Liver (tissue), 9 donors: ENCODE results near the gene PIAS1. TPM values are rescaled to one million over a fixed set of nuclear protein-coding genes. Genes with fewer than 3 reads are reported as not detected.

Experiments
- DNase-seq: peaks from one replicate; pipeline ENCODE4 v3.0.0-alpha.2; 2017; ENCODE audit warnings: low spot score
- H3K27ac ChIP-seq, 2 donors: one replicate each; pipeline ENCODE4 v1.7.0; 2013; ENCODE audit warnings: inconsistent platforms in 2 of 2, low read length in 2 of 2, control low read depth in 1 of 2, low read depth in 1 of 2, mild to moderate bottlenecking in 1 of 2
- H3K27me3 ChIP-seq, 4 donors: one replicate each; pipeline versions ENCODE4 v1.6.1 to v1.7.0; 2013; ENCODE audit warnings: low read length in 3 of 4, inconsistent platforms in 1 of 4, mild to moderate bottlenecking in 1 of 4, moderate library complexity in 1 of 4; ENCODE audit not compliant: control insufficient read depth in 4 of 4, insufficient read depth in 4 of 4
- H3K36me3 ChIP-seq, 4 donors: one replicate each; pipeline versions ENCODE4 v1.6.1 to v1.7.0; 2013; ENCODE audit warnings: low read length in 3 of 4, mild to moderate bottlenecking in 3 of 4, low read depth in 1 of 4, moderate library complexity in 1 of 4; ENCODE audit not compliant: control insufficient read depth in 4 of 4, insufficient read depth in 3 of 4
- H3K4me1 ChIP-seq, 4 donors: one replicate each; pipeline versions ENCODE4 v1.6.1 to v1.7.0; 2013; ENCODE audit warnings: low read length in 3 of 4, mild to moderate bottlenecking in 3 of 4, moderate library complexity in 1 of 4; ENCODE audit not compliant: control insufficient read depth in 4 of 4, insufficient read depth in 4 of 4
- H3K4me3 ChIP-seq, 3 donors: one replicate each; pipeline versions ENCODE4 v1.6.1 to v1.7.0; 2013; ENCODE audit warnings: low read length in 3 of 3, control low read depth in 1 of 3, low read depth in 1 of 3, mild to moderate bottlenecking in 1 of 3
- H3K9ac ChIP-seq, 2 donors: one replicate each; pipeline ENCODE4 v1.7.0; 2013; ENCODE audit warnings: low read length in 2 of 2, mild to moderate bottlenecking in 2 of 2, moderate library complexity in 2 of 2, control low read depth in 1 of 2, low read depth in 1 of 2
- H3K9me3 ChIP-seq, 4 donors: one replicate each; pipeline versions ENCODE4 v1.6.1 to v1.7.0; 2013; ENCODE audit warnings: low read length in 3 of 4; ENCODE audit not compliant: control insufficient read depth in 4 of 4
- EGR1 ChIP-seq, 2 donors: IDR thresholded peaks; 2 replicates each; pipeline ENCODE4 v1.6.1; 2016 to 2018; ENCODE audit warnings: antibody characterized with exemption in 2 of 2, low read depth in 2 of 2
- FOXA1 ChIP-seq: IDR thresholded peaks from 2 replicates; pipeline ENCODE4 v1.6.1; 2016; ENCODE audit warnings: antibody characterized with exemption
- FOXA2 ChIP-seq: IDR thresholded peaks from 2 replicates; pipeline ENCODE4 v1.6.1; 2016; ENCODE audit warnings: antibody characterized with exemption
- GABPA ChIP-seq, 2 donors: IDR thresholded peaks in 1 of 2; conservative IDR thresholded peaks in 1 of 2; 2 replicates each; pipeline ENCODE4 v1.6.1; 2016; ENCODE audit warnings: antibody characterized with exemption in 2 of 2, mild to moderate bottlenecking in 1 of 2, moderate library complexity in 1 of 2
- HNF4A ChIP-seq, 2 donors: conservative IDR thresholded peaks; 2 replicates each; pipeline ENCODE4 v1.6.1; 2016; ENCODE audit warnings: antibody characterized with exemption in 2 of 2, mild to moderate bottlenecking in 2 of 2
- HNF4G ChIP-seq: IDR thresholded peaks from 2 replicates; pipeline ENCODE4 v1.6.1; 2016; ENCODE audit warnings: antibody characterized with exemption
- JUND ChIP-seq, 2 donors: IDR thresholded peaks; 2 replicates each; pipeline ENCODE4 v1.6.1; 2016; ENCODE audit warnings: antibody characterized with exemption in 2 of 2
- NR2F2 ChIP-seq: IDR thresholded peaks from 2 replicates; pipeline ENCODE4 v1.6.1; 2016; ENCODE audit warnings: antibody characterized with exemption
- RAD21 ChIP-seq, 2 donors: IDR thresholded peaks; 2 replicates each; pipeline ENCODE4 v1.6.1; 2016; ENCODE audit warnings: antibody characterized with exemption in 2 of 2, mild to moderate bottlenecking in 2 of 2
- RXRA ChIP-seq, 2 donors: IDR thresholded peaks; 2 replicates each; pipeline ENCODE4 v1.6.1; 2017 to 2018; ENCODE audit warnings: antibody characterized with exemption in 2 of 2, mild to moderate bottlenecking in 1 of 2
- SP1 ChIP-seq: IDR thresholded peaks from 2 replicates; pipeline ENCODE4 v1.6.1; 2018; ENCODE audit warnings: antibody characterized with exemption, mild to moderate bottlenecking
- TAF1 ChIP-seq: conservative IDR thresholded peaks from 2 replicates; pipeline ENCODE4 v1.6.1; 2016; ENCODE audit warnings: antibody characterized with exemption, mild to moderate bottlenecking
- WGBS: extraction: QIAGEN DNeasy Blood & Tissue Kit; methylation state at CpG from one replicate; pipeline ENCODE4 v1.1.7; 2013; 5-methylcytosine and 5-hydroxymethylcytosine counted together
- polyA plus RNA-seq, 2 donors: library from polyadenylated mRNA; stranded (reverse) in 1 of 2; unstranded in 1 of 2; fragments of 200-250 nt in 1 of 2; fragments of >200 nt in 1 of 2; fragmentation: Nextera tagmentation in 1 of 2; extraction: Ambion mirVana in 1 of 2; gene quantifications; one replicate each; pipeline versions ENCODE4 v1.2.1 to v1.2.3, GENCODE V29; 2013 to 2015
- total RNA-seq, 2 donors: library from RNA; depleted of rRNA; stranded (reverse); fragments of >200 nt; gene quantifications; one replicate each; pipeline ENCODE4 v1.2.3, GENCODE V29; 2014
- TF ChIP-seq, protein P1 (sequence below): fragments of 150-350 bp; IDR thresholded peaks from 2 replicates; pipeline ENCODE4 v1.5.1; 2017; ENCODE audit warnings: improper control_type of control experiment, low read depth, low read length; ENCODE audit not compliant: missing input control
- TF ChIP-seq, protein P2 (sequence below): IDR thresholded peaks from 2 replicates; pipeline ENCODE4 v1.6.1; 2016; ENCODE audit warnings: antibody characterized with exemption, mild to moderate bottlenecking
- TF ChIP-seq, protein P3 (sequence below): IDR thresholded peaks from 2 replicates; pipeline ENCODE4 v1.6.1; 2016; ENCODE audit warnings: antibody characterized with exemption
- TF ChIP-seq, protein P4 (sequence below): IDR thresholded peaks from 2 replicates; pipeline ENCODE4 v1.6.1; 2016; ENCODE audit warnings: antibody characterized with exemption
- TF ChIP-seq, protein P5 (sequence below): IDR thresholded peaks from 2 replicates; pipeline ENCODE4 v1.6.1; 2016; ENCODE audit warnings: antibody characterized with exemption
- donor health status: healthy.
- donor health status: healthy.
- donor health status: healthy.
- donor health status: healthy.
- donor health status: healthy.

PIAS1 gene
- total and polyA plus RNA-seq, 4 donors = 5.6 to 18.8 (median 13.2) TPM

DNA sequence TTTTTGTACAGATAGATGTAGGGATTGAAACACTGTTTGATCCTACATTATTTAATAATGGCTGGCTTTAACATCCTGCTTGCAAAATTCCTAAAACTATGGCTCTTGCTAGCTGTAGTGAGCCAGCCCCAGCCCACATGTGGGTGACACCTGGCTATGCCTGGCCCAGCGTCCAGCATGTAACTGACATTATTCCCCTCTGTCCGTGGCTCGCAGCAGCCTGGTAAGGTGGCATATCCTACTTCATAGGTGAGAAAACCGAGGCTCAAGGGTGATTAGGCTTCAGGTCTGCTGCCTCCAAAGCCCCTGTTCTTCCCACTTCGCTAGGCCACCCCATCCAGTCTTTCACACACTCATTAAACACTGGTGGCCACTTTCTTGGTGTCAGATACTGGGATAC lies 149.4 kb downstream of the PIAS1 start:
- Histone ChIP-seq H3K27me3 (no peaks in the 10 kb centered on the region), H3K9ac (no peak overlapping the region), H3K4me1 (peaks cover 11 to 32% (median 17%) of the 10 kb centered on the region in 4 donors), H3K27ac (no peak overlapping the region), H3K9me3 (no peaks in the 10 kb centered on the region), H3K4me3 (no peak overlapping the region), H3K36me3 (no peaks in the 10 kb centered on the region)
- TF ChIP-seq RXRA (IDR thresholded peaks at IDR 0.05) (no peak), EGR1 (IDR thresholded peaks at IDR 0.05; ENCODE audit: low read depth in 2 of 2) (no peak), HNF4G (no peak), GABPA (IDR thresholded peaks at IDR 0.05 in 1 of 2, conservative IDR thresholded peaks at IDR 0.05 in 1 of 2) (no peak), SP1 (no peak), JUND (IDR thresholded peaks at IDR 0.05) (no peak)
- TF ChIP-seq, protein P1, sequence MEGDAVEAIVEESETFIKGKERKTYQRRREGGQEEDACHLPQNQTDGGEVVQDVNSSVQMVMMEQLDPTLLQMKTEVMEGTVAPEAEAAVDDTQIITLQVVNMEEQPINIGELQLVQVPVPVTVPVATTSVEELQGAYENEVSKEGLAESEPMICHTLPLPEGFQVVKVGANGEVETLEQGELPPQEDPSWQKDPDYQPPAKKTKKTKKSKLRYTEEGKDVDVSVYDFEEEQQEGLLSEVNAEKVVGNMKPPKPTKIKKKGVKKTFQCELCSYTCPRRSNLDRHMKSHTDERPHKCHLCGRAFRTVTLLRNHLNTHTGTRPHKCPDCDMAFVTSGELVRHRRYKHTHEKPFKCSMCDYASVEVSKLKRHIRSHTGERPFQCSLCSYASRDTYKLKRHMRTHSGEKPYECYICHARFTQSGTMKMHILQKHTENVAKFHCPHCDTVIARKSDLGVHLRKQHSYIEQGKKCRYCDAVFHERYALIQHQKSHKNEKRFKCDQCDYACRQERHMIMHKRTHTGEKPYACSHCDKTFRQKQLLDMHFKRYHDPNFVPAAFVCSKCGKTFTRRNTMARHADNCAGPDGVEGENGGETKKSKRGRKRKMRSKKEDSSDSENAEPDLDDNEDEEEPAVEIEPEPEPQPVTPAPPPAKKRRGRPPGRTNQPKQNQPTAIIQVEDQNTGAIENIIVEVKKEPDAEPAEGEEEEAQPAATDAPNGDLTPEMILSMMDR = no peak
- DNase-seq = no peak
- 91% methylated on average over 5 of the region's 5 CpGs for WGBS

DNA sequence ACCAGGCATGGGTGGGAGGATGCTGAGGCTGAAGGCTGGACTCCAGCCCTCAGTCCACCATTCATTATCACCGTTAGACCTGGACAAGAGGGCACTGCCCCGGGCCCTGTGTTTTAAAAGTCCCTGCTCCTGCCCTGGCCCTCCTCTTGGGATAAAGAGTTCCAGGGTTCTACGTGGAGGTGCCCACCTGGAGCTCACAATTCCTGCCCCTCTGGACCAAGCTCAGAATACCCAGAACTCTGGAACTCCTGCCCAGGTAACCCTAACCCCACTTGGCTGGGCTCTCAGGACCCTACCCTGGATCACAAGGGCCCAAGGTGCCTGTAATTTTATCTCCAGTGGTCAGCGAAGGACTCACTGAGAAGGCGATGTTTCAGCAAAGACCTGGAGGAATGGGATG lies 149.8 kb downstream of the PIAS1 start:
- Histone ChIP-seq H3K9ac (no peak overlapping the region), H3K9me3 (no peaks in the 10 kb centered on the region), H3K27ac (no peak overlapping the region), H3K4me1 (peaks cover 11 to 32% (median 17%) of the 10 kb centered on the region in 4 donors), H3K27me3 (no peaks in the 10 kb centered on the region), H3K36me3 (no peaks in the 10 kb centered on the region), H3K4me3 (no peak overlapping the region)
- TF ChIP-seq HNF4A (conservative IDR thresholded peaks at IDR 0.05) (no peak), RAD21 (IDR thresholded peaks at IDR 0.05) (no peak), FOXA2 (no peak), FOXA1 (no peak), SP1 (no peak), EGR1 (IDR thresholded peaks at IDR 0.05; ENCODE audit: low read depth in 2 of 2) (no peak), NR2F2 (no peak), JUND (IDR thresholded peaks at IDR 0.05) (no peak), TAF1 (no peak), RXRA (IDR thresholded peaks at IDR 0.05) (no peak)
- TF ChIP-seq, protein P2, sequence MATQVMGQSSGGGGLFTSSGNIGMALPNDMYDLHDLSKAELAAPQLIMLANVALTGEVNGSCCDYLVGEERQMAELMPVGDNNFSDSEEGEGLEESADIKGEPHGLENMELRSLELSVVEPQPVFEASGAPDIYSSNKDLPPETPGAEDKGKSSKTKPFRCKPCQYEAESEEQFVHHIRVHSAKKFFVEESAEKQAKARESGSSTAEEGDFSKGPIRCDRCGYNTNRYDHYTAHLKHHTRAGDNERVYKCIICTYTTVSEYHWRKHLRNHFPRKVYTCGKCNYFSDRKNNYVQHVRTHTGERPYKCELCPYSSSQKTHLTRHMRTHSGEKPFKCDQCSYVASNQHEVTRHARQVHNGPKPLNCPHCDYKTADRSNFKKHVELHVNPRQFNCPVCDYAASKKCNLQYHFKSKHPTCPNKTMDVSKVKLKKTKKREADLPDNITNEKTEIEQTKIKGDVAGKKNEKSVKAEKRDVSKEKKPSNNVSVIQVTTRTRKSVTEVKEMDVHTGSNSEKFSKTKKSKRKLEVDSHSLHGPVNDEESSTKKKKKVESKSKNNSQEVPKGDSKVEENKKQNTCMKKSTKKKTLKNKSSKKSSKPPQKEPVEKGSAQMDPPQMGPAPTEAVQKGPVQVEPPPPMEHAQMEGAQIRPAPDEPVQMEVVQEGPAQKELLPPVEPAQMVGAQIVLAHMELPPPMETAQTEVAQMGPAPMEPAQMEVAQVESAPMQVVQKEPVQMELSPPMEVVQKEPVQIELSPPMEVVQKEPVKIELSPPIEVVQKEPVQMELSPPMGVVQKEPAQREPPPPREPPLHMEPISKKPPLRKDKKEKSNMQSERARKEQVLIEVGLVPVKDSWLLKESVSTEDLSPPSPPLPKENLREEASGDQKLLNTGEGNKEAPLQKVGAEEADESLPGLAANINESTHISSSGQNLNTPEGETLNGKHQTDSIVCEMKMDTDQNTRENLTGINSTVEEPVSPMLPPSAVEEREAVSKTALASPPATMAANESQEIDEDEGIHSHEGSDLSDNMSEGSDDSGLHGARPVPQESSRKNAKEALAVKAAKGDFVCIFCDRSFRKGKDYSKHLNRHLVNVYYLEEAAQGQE = no peak
- TF ChIP-seq, protein P3, sequence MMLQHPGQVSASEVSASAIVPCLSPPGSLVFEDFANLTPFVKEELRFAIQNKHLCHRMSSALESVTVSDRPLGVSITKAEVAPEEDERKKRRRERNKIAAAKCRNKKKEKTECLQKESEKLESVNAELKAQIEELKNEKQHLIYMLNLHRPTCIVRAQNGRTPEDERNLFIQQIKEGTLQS = no peak
- TF ChIP-seq, protein P4, sequence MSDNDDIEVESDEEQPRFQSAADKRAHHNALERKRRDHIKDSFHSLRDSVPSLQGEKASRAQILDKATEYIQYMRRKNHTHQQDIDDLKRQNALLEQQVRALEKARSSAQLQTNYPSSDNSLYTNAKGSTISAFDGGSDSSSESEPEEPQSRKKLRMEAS = no peak
- TF ChIP-seq, protein P5, sequence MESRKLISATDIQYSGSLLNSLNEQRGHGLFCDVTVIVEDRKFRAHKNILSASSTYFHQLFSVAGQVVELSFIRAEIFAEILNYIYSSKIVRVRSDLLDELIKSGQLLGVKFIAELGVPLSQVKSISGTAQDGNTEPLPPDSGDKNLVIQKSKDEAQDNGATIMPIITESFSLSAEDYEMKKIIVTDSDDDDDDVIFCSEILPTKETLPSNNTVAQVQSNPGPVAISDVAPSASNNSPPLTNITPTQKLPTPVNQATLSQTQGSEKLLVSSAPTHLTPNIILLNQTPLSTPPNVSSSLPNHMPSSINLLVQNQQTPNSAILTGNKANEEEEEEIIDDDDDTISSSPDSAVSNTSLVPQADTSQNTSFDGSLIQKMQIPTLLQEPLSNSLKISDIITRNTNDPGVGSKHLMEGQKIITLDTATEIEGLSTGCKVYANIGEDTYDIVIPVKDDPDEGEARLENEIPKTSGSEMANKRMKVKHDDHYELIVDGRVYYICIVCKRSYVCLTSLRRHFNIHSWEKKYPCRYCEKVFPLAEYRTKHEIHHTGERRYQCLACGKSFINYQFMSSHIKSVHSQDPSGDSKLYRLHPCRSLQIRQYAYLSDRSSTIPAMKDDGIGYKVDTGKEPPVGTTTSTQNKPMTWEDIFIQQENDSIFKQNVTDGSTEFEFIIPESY = no peak
- TF ChIP-seq, protein P1 = no peak
- 86% methylated on average over 5 of the region's 5 CpGs for WGBS
- DNase-seq = no peak
